Caki2 (cell line): ENCODE measurements around the gene KCNB1. TPM values are rescaled to one million over a fixed set of nuclear protein-coding genes. Genes with fewer than 3 reads are reported as not detected.
A peak's percentile ranks its signal among the peaks of the same experiment; 100 is the strongest.

Experiments used
- DNase-seq: peaks from one replicate; pipeline ENCODE4 v3.0.0-alpha.2; 2015; ENCODE audit warnings: low read depth
- in situ Hi-C: cut with HindIII; loops from 2 replicates; pipeline ENCODE4 v1.10.0; 2016; ENCODE audit warnings: low sequenced_read_pairs, low pct_unique_long_range_greater_than_20kb, mixed read lengths
- total RNA-seq: library from RNA; depleted of rRNA; stranded (reverse); fragments of >200 nt; shearing (Covaris generic); gene quantifications from 2 replicates; pipeline ENCODE4 v1.2.3, GENCODE V29; 2014; ENCODE audit warnings: low replicate concordance

Gene KCNB1
- total RNA-seq, 1 experiment from 2014 or later: not detected

DNA sequence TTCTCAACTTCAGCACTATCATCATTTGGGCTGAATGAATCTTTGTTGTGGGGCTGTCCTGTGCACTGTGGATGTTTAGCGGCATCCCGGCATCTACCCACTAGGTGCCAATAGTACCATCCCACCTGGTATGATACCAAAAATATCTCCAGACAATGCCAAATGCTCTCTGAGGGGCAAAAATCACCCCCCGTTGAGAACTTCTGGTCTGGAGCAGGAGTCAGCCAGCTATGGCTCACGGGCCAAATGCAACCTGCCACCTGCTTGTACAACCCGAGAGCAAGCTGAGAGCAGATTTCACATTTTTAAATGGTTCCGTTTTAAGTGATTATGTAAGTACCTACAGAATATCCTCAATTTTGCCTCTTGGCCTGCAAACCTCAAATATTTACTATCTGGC is 26.8 kb downstream of the KCNB1 start:
- in situ Hi-C loops: no loop called here
- no peak for DNase-seq

DNA sequence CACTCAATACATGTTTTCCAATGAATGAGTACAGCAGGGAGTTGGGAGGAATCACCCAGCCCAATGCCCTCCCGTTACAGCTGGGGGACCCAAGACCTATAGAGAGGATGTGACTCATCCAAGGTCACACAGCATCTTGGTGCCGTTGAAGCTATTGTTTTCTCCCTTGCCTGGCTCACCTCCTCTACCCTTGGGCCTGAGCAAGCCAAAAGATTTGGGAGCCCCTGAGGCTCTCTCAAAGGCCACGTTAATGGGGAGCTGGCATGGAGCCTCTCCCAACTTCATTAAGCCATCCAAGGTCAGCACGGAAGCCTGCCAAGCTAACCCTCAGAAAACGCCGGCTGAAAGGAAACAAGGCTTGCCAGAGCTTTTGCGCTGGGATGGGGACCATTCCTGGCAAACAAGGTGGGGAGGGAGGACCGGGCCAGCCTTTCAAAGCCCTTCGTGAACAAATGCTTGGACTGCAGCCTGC is 30.4 kb downstream of the KCNB1 start:
- DNase-seq: no peak
- in situ Hi-C loops: no loop called here

DNA sequence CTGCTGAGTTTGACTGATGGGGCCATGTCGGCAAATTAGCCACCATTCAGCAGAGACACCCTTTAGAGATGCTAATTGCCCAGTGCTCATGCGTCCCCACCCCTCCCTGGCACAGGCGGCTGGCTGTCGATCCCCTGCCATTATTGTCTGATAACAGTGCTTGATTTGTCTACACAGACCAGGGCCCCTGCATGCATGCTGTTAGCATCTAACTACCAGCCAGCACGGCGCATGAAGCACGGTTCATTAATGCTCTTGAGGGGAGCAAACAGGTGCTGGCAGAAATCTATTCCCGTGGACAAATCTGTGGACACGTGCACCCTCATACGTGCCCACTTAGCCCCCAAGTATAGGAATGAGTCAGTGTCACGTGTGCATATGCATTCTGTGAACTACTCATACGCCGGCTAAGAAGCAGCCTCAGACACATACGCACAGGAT is 32.2 kb downstream of the KCNB1 start:
- DNase-seq: no peak
- in situ Hi-C loops: no loop called here

DNA sequence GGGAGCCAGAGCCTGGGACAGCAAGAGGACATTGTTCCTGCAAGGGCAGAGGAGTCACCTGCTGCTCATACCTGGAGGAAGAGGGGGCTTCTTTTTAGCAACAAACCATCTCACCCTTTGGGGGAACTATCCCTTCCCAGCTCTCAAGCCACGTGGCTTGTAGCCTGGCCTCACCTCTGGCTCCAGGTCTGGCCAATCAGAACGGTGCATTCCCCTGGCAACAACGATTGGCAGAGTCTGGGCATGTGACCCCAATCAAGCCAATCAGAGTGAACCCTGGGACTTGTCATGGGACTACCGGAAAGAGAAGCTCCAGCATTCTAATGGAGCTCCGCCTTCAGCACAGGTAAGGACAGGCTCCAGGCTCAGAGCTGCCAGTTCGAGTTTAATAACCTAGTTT is 33.6 kb downstream of the KCNB1 start:
- in situ Hi-C loops: no loop called here
- peak; percentile 22 for DNase-seq

DNA sequence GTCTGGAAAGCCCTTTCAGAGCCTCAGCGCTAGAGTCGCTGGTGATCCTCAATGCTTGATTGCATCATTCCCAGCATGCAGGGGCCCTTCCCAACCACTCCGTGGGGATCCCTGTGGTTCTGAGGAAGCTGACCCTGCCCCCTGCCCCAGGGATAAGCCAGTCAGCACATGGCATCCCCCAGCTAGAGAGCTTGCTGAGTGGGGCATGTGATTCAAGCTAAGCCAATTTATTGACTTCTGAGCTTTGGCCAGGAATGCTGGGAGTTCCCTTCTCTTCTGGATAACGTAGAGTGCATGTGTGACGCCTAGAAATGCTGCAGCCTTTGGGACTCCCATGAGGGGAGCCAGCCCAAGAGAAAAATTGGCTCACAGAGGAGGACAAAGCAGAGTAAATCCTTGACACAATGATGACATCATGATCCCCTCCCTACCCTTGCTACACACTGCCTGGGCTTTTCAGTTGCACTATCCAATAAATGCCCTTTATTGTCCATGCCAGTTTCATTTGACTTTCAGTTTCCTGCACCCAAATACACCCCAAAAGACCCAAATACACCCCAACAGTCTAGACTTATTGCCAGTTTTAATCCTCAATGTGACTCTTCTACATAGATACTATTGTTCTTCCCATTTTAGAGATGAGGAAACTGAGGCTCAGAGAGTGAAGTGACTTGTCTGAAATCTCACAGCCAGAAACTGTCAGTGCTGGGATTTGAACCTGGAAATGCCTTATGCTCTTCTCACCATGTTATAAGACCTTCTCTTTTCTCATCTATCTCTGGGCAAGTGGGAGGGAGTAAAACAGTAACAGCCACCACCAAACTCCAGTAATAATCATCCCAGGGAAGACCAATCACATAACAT is 34.3 kb downstream of the KCNB1 start:
- in situ Hi-C loops: no loop called here
- no peak for DNase-seq

DNA sequence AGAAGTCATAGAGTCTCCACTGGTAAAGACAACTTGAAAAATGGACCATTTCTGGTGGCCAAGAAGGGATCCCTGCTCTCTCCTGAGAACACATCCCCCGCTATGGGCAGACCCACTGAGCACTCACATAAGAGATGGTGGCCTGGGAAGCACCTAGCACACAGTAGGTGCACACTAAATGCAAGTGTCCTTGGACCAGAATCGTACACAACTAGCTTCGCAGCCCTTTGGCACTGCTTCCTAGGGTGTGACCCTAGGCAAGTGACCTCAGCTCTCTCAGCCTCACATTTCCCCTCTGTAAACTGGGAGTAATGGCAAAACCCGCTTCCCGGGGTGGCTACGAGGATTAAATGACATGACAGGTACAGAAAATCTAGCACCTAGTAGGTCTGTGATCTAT is 35.1 kb downstream of the KCNB1 start:
- in situ Hi-C loops: no loop called here
- no peak for DNase-seq

DNA sequence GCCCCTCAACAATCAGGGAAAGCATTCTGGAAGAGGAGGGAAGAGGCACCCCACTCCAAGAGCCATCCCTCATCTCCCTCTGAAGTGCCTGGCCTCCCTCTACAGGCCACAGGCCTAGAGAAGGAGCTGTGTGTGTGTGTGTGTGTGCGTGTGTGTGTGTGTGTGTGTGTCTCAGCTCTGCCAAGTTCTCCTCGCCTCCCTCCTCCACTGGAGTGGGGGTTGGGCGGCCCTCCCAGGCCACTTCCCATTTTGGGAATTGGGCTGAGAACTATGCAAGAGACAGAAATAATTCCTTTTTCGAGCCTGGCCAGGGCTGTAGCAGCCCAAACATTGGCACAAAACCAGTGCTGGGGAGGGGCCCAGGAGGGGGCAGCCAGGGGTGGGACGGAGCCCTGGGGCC is 35.7 kb downstream of the KCNB1 start:
- DNase-seq: no peak
- in situ Hi-C loops: no loop called here

DNA sequence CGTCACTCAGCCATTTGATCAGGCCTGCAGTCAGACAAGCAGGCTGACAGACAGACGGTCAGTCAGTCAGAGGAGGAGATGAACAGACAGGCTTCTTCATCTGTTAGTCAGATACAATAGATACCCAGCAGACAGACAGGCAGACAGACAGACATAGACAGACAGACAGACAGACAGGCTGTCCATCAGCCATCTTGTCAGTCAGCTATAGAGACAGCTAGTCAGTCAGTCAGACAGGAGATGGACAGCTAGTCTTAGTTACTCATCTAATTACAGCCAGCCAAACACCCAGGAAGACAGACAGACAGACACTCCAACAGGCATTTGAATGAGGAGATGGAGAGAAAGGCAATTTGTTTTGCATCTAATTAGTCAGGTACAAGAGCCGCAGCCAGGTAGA is 36.4 kb downstream of the KCNB1 start:
- in situ Hi-C loops: no loop called here
- DNase-seq: no peak

DNA sequence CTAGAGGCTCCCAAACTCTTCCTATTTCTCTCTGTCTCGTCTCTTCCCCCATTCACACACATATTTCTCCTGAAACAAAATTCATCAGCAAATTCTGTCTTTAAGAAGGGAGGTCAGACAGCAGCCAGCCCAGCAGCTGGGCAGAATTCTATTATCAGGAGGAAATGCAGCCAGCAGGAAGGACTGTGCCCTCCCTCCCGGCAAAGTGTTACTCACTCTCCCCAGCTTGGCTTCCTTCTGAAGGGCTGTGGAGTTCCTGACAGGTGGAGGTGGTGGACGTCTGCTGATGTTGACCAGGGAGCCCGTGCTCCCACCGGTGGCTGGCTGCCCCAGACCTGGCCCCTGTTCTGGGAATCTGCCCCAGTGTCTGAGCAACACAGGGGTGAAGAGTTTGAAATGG is 37.3 kb downstream of the KCNB1 start:
- DNase-seq: no peak
- in situ Hi-C loops: no loop called here

DNA sequence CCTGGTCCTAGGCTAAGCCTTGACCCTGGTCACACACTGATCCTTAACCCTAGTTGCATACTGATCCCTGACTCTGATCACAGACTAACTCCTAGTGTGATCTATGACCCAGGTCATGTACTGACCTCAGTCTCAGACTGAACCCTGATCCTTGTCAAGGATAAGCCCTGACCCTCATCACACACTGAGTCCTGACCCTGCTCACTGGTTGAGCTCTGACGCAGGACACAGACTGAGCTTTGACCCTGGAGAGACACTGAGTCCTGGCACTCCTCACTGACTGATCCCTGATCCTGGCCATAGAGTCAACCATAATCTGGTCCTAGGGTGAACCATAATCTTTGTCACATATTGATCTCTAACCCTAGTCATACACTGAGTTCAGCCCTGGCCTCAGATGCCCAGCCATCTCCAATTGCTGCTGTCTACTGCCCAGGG is 37.9 kb downstream of the KCNB1 start:
- no peak for DNase-seq
- in situ Hi-C loops: no loop called here

DNA sequence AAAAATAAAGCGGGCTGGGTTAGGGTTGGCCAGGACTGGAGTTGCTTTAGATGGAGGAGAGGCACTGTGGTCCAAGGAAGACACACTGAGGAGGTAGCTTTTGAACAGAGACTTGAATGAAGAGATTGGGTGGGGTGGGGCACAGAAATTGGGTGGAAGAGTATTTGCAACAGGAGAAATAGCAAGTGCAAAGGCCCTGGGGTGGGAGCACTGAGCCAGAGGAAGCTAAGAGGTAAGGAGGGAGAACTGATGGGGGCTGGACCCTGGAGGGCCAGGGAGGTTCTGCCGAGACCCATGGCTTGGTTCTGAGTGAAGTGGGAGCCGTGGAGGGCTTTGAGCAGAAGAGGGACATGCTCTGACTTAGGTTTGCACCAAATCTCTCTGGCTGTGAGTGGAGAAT is 45.4 kb downstream of the KCNB1 start:
- in situ Hi-C loops: no loop called here
- DNase-seq: no peak

DNA sequence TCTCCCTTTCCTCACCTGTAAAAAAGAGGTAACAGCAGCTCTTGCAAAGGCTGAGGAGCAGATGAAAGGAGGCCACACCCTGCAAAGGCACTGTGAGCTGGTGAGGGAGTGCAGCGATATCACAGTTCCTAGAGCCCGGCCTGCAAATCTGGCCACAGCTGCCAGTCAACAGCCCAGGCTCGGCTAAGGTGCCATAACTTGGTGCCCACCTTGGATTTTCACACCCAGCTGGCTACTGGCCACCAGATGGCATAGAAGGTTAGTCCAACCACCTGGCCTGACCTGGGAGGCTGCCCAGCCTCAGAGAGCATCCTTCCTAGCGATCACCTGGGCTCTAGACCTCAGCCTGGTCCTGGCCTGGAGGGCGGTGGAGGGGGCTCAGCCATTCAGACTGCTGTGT is 46.8 kb downstream of the KCNB1 start:
- DNase-seq: no peak
- in situ Hi-C loops: no loop called here

DNA sequence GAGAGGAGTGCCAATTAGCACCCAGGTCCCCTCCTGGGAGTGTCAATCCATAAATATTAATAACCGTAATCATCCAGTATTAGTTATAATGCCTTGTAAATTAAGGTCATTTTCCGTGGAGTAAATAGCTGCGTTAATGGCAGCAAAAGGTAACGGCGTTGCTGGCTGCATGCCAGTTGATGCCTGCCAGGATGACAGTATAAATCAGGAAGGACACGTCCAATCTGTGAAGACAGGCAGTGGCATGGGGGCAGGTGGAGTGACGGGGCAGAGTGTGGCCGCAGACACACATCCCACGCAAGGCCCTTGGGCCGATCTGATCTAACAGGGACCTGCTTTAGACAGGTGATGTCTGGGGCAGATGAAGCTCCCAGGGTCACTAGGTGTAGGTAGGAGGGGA is 49.1 kb downstream of the KCNB1 start:
- DNase-seq: no peak
- in situ Hi-C loops: no loop called here

DNA sequence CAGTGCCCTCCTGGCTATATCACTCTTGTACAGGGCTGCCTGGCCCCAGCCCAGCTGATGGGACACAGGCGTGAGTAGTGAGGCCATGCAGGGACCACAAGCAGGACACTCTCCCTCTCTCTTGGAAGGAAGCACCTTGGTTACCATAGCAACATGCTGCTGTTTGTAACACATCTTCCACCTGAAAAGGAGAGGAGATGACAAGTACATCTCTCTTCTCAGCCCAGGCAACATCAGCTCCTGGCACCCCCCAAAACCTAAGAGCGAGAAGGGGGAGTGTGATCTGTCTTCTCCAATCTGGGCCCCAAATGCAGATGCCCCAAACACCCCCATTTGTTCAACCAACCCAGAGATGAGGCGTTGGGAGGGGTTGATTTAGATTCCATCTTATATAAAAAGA is 49.9 kb downstream of the KCNB1 start:
- in situ Hi-C loops: no loop called here
- DNase-seq: no peak

DNA sequence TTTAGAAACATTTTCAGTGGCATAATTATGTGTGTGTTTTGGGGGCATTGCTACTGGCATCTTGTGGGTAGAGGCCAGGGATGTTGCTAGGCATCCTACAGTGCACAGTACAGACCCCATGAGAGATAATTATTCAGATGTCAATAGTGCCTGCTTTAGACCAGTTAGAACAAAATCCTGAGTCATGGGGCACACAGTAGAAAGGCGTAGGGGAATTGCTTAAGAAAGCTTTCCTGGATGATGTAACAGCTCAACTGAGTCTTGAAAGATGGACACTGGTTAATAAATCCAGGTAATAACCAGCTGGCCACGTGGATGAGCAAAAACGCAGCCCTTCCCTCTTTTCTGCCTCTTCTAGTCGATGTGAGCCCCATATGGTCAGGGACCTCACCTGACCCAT is 51.1 kb downstream of the KCNB1 start:
- DNase-seq: no peak
- in situ Hi-C loops: no loop called here

DNA sequence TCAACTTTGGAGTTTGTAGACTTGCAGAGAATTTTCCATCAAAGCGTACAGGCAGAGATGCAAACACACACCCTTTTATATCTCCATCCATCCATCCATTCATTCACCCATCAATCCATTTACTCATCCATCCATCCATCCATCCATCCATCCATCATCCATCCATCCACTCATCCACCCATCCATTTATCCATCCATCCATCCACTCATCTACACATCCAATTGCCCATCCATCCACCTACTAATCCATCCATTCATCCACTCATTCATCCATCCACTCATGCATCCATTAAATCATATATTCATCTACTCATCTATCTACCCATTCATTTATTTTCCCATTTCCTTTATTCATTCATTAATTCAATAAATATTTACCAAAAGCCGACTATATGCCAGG is 52.1 kb downstream of the KCNB1 start:
- in situ Hi-C loops: no loop called here
- no peak for DNase-seq

DNA sequence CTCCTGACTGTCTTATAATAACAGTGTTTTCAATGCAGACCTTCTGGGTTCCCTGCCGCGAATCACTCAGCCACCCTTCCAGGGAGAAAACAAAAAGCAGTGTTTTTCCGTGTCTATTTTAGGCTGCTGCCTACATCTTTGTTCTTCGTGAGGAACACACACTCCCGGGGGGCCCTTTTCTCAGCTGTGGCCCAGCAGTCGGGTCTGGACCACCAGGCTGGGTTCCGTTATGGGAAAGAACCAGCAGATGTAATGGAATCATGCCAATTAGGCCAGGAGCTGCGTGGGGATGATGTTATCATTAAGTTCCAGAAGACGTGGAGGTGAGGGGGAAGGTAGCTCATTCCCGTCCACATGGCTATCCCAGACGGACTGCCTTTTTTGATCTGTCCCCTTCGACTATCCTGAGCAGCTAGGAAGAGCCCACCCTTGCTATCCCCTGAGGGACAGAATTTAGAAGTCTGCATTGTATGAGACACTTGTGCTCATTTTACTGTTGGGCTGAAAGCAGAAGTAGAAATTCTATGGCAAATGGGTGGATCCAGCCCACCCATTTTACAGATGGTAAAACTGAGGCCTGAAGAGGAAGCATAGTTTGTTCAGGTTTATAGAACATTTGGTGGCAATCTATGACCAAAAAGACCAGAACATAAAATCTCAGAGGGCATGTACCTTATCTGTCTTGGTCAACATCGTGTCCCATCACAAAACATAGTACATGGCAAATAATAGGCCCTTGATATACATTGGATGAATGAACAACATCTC is 54.5 kb downstream of the KCNB1 start:
- DNase-seq: no peak
- in situ Hi-C loops: loop anchor here (10.0 kb wide), 1 partner anchor 47 kb away; no protein-coding TSS in a partner anchor

DNA sequence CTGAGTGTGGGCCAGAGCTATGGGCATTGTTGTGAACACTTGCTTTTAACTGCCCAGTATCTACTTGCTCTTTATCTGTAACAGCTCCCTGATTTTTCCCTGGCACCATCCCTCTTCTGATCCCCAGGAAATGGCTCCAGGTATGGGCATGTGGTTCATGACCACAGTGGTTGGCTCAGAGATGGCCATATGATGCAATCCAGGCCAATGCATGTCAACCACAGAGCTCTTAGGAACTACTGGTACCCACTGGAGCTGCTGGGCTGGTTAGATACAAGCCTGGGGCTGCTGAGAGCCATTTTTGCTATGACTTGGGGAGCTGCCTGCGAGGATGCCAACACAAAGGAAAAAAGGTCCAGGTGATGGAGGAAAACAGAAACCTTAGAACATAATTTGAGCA is 55.6 kb downstream of the KCNB1 start:
- DNase-seq: no peak
- in situ Hi-C loops: loop anchor here (10.0 kb wide), 1 partner anchor 48 kb away; no protein-coding TSS in a partner anchor

DNA sequence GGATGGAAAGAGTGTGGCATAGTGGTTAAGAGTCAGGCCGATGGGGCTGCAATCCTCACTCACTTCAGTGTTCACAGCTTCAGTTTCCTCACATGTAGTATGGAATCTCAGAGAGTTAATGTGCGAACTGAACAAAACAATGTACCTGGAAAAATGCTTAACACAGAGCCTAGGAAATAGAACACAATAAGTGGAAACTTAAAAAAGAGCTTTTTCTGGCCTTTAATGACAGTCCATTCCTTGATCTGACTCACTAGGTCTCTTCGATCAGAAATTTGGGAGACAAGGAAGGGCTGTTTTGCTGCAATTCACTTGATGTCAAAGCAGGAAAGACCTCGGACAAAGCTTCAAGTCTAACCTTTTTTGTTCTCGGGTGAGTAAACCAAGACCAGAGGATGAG is 56.1 kb downstream of the KCNB1 start:
- in situ Hi-C loops: loop anchor here (10.0 kb wide), 1 partner anchor 48 kb away; no protein-coding TSS in a partner anchor
- no peak for DNase-seq
